T-helper 1 cell treated with Interleukin-12 subunit alpha and Interleukin-12 subunit beta and Interleukin-4 antibody, amounts not matched to agents 30 ng/mL and 1 ng/mL, for 36 hours (primary cell): ENCODE data around the gene NBPF26. TPM values are rescaled to one million over a fixed set of nuclear protein-coding genes. Genes with fewer than 3 reads are reported as not detected.
"Not testable (repeated sequence)": the region's sequence is repeated elsewhere in the genome, so short reads cannot be mapped to it uniquely, and the experiment has no call there.

ENCODE experiments used
- intact Hi-C: fragments of 100-400 bp; cut with micrococcal nuclease; formaldehyde crosslinking; loops from one replicate; pipeline ENCODE4 v1.15.1; 2024
- total RNA-seq: library from RNA; stranded (reverse); gene quantifications from 2 replicates; pipeline ENCODE4 v1.2.3, GENCODE V29; 2022

NBPF26 gene
- total RNA-seq, result 9.3 and 10.7 TPM in 2 replicates

DNA sequence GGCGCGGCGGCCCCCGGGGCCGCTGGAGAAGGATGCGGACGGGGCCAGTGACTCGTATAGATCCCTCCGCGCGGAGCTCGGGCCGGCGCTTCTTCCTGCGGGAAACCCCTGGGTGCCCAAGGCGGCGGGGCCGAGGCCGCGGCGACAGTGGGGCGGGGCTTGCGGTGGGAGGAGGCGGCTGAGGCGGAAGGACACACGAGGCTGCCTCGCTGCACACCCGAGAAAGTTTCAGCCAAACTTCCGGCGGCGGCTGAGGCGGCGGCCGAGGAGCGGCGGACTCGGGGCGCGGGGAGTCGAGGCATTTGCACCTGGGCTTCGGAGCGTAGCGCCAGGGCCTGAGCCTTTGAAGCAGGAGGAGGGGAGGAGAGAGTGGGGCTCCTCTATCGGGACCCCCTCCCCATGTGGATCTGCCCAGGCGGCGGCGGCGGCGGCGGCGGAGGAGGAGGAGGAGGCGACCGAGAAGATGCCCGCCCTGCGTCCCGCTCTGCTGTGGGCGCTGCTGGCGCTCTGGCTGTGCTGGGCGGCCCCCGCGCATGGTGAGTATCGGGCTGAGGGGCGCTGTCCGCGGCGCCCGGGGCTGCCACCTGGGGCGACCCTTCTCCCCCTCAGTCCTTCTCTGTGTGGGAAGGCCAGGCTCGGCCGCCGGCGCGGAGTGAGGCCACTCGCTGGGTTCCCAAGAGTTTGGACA is at the start of gene NBPF26:
NBPF26 (plus strand) TSS at position 231 of the 688 bp plus-strand sequence.
- intact Hi-C loops, result not testable (repeated sequence)

DNA sequence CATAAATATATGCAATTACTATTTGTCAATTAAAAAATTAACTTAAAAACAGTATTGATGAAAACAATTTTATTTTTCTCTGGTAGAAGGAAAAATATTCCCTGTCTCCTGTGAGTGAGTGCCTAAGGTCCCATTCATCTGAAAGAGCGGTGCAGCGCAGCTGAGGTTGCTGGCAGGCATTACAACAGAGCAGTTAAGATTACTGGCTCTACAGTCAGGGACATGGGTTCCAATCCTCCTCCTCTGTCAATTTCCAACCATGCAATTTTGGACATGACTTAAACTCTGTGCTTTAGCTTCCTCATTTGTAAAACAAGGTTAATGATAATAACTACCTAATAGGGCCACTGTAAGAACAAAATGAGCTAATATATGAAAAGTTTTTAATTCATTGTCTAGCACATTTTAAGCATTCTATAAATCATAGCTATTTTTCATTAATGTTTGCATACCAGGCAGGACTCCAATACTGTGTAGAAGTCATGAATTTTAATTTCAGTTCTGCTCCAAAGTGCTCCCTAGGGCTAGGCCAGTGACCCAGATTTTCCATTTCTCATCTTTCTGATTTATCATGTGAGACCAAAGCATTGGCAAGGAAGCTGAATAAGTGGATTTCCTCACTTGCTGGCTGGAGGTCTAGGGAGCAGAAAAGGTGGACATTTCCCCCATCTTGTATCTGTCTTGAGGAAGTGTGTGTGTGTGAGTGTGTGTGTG is 43.5 kb upstream of the NBPF26 start:
- intact Hi-C loops, result not testable (repeated sequence)

DNA sequence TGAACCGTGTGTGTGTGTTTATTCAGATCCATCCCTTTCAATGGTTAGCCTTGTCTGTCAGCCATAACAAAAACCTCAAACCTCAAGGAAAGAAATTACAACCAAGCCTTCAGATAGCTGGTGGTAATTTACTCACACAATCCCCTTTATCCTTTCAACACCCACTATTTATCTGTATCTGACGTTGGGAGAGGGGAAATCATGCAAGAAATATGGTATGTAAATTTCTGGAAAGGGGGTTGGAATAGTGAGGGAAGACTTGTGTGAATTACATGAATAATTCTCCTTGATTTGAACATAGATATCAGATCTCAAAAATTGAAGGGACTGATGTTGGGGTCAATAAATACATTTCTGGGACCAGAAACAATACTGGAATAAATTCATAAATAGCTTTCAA is 42.8 kb upstream of the NBPF26 start:
- intact Hi-C loops, result not testable (repeated sequence)

DNA sequence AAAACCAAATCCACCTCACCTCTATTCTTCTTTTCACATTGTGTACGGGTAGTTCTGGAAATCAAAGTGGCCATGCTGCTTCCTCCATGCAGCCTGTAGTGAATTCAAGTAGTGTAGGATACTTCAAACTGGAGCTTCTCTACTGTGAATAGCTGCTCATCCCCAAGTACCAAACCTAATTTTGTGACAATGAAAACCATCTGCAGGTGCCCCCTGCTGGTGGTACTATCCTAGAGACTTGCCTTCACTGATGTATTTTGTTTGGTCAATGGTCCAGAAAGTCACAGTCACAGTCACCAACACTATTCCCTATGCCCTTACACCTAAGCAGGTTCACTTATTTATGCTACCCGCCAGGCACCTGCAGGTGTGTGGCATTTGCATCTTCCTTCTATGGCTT is 39.3 kb upstream of the NBPF26 start:
- intact Hi-C loops, result not testable (repeated sequence)

DNA sequence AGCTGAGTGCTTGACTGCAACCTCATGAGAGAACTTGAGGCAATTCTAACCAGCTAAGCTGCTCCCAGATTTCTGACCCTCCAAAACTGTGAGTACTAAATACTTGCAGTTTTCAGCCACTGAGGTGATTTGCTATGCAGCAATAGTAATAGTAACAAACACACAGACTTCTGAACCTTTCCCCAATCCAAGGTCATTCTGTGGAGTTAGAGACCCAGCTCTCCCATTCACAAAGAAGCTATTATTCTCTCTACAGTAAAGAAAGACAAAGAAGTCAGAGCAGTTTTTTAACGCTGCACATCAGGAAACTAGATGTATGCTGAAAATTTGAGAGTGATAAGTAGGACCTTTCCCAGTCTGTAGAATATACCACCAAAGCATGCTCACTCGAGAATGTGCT is 38.1 kb upstream of the NBPF26 start:
- intact Hi-C loops, result not testable (repeated sequence)

DNA sequence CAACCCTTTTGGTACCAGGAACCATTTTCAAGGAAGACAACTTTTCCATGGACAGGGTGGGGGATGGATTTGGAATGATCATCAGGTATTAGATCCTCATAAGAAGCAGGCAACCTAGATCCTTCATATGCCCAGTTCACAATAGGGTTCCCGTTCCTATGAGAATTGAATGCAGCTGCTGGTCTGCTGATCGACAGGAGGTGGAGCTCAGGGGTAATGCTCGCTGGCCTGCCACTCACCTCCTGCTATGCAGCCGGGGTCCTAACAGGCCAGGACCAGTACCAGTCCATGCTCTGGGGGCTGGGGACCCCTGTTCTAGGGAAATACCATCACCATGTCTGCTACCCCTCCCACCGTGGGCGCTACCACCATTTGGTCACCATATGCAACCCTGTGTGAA is 36.5 kb upstream of the NBPF26 start:
- intact Hi-C loops, result not testable (repeated sequence)

DNA sequence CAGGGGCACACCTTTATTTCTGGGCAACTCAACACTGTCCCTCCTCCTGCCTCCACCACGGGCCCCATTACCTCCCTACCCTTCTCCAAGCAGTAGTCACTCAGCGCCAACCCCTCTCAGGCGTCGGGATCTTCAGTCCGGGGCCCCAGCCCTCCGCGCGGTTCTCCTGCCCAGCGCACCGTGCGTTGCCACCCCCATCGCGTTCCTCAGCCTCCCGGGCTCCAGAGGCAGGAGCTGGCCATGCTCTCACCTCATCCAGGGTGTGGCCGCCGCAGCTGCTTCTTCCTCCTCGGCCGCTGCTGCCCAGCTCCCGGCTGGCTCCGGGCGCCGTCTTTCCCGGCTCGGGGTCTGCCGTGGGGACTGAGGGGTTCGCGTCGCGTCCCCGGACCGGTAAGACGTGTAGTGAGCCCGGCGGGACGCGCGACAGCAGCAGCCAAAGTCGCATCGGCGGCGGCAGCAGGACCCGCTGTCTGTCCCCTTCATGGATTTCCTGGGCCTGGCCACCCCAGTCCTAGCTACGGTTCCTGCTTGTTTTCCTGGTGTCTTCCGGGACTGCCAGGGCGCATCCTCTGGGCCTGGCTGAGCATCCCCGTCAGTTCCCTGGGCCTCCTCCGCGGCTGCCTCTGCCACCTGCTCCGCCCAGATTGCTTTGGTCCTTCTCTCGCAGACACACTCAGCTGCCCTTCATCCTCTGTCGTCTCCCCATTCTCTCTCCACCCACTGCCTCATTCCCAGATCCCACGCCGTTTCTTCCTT is 22.8 kb upstream of the NBPF26 start:
- intact Hi-C loops, result not testable (repeated sequence)

DNA sequence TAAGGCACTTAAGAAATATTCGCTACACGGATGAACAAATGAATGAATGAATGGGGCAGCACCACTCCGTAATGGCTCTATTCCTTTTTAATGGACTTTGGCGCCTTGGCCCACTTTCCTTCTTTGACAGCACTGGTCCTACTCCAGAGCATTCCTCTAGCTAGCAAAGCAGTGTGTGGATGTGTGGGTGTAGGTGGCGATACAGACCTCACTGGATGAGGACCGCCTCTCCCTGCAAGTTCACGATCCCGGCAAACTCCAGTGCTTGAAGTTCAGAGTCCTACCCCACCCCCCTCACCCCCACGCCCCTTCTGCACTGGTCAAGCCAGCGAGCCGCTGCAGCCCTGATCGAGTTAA is 409 bp upstream of the NBPF26 start:
- intact Hi-C loops, result not testable (repeated sequence)

DNA sequence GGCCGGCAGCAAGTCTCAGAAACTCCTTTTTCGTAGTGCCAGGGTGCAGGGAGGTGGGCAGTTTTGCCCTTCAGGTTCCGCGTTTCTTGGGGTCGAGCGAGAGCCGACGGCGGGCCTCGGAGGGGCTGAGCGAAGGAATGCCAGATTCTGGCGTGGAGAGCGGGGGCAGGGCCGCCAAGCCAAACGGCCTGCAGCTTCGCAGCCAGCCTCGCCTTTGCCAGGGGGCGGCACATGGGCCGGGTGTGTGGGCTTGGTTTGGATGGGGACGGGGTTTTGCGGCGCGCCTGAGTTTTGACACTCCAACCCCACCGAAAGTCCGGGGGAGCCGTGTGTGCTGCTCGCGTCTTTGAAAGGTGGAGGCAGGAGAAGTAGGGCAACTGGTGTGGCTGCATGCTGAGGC is 762 bp downstream of the NBPF26 start:
- intact Hi-C loops, result not testable (repeated sequence)

DNA sequence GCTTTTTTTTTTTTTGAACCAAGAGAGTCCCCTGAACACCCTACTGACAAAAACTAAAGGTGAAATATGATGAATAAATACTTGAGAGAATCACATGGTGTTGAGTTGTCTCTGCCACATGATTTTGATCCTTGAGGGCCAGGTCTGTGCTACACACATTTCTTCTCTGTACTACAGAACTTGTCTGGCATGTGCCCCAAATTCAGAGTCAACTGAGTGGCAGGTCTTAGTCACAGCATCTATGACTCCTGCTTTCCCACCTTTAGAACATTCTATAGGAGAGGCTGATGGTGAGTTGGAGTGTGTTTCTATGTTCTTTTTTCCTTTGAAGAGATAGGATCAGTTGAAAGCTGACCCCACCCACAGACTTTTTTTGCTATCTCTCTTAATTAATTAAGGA is 5.1 kb downstream of the NBPF26 start:
- intact Hi-C loops, result not testable (repeated sequence)

DNA sequence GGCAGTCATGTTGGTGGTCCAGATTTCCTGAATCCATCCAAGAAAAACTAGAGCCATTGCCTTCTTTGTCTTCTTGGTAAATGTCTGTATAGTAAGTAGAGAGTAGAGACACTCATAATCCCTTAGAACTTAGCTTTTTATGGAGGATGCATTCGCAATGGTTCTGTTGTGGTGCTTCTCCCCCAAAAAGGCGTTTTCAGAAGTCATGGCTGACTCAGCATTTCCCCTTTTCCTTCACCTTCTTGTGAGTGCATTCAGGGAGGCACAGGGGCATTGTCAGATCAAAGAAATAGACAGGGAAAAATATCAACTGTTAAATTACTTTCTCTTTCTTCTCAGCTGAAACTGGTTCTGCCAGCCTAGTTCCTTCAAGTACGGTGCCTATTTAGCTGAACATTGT is 45.3 kb downstream of the NBPF26 start:
- intact Hi-C loops, result not testable (repeated sequence)

DNA sequence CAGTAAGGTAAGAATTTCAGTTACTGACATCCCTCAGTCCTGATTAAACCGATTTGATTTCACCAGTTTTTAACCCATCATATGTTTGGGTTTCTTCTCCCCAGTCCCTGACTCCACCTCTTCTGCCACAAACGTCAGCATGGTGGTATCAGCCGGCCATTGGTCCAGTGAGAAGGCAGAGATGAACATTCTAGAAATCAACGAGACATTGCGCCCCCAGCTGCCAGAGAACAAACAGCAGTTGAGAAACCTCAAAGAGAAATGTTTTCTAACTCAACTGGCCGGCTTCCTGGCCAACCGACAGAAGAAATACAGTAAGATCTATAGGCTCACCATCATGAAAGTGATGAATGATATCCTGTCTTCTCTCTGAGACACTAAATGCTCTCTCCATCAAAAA is 81.7 kb downstream of the NBPF26 start:
- intact Hi-C loops, result not testable (repeated sequence)

DNA sequence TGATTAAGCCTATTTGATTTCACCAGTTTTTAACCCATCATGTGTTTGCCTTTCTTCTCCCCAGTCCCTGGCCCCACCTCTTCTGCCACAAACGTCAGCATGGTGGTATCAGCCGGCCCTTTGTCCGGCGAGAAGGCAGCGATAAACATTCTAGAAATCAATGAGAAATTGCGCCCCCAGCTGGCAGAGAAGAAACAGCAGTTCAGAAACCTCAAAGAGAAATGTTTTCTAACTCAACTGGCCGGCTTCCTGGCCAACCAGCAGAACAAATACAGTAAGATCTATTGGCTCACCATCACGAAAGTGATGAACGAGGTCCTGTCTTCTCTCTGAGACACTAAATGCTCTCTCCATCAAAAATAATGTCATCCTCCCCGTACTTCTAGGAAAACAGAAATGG is 88.1 kb downstream of the NBPF26 start:
- intact Hi-C loops, result not testable (repeated sequence)

DNA sequence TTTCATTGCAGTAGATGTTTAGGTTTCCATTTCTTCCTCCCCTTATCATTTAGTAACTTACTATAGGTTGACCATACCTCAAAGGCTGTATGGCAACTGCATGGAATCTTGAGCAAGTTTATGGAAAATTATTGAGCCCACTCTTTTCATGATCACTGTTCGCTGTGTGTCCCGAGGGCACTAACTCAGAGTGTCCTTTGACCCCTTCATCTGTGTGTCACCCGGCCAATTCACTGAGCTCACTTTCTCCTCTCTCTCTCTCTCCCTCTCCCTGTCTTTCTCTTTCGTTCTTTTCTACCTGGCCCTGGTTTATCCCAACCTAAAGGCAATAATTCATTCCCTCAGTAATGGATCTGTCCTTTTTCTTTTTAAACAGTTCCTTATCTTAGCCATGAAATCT is 101.3 kb downstream of the NBPF26 start:
- intact Hi-C loops, result not testable (repeated sequence)

DNA sequence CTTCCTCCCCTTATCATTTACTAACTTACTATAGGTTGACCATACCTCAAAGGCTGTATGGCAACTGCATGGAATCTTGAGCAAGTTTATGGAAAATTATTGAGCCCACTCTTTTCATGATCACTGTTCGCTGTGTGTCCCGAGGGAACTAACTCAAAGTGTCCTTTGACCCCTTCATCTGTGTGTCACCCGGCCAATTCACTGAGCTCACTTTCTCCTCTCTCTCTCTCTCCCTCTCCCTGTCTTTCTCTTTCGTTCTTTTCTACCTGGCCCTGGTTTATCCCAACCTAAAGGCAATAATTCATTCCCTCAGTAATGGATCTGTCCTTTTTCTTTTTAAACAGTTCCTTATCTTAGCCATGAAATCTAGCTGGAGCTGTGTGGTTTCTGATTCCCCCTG is 102.9 kb downstream of the NBPF26 start:
- intact Hi-C loops, result not testable (repeated sequence)

DNA sequence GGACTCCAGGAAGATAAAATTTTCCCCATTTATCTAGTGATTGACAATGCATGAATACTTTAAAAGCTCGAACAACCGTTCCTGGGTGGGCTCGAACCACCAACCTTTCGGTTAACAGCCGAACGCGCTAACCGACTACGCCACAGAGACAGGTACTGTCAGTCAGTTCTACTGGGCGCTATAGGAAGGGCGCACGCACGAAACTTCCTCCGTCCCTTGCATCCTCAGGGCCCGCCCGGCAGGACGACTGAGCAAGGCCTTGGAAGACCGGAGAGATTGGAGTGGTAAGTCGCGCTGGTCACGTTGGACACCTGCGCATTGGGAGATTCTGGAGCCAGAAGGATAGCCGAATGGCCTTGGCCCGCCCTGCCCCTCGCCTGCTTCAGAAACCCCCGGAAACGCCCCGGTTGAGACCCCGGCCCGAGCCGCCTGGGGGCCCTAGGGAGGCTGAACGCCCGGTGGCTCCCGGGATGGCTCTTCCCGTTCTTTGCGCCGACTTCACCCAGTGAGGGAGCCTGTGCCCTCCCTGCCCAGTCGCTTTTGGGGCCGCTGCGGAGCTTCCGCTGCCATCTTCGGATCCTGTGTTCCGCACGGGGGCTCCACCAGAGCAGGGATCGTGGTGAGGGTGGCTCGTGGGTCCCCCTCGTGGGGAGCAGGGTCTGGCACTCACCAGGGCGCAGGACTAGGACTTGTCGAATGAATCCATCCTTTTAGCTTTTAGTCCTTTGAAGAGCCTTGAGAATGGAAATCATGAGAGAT is 120.6 kb downstream of the NBPF26 start:
- intact Hi-C loops, result not testable (repeated sequence)

DNA sequence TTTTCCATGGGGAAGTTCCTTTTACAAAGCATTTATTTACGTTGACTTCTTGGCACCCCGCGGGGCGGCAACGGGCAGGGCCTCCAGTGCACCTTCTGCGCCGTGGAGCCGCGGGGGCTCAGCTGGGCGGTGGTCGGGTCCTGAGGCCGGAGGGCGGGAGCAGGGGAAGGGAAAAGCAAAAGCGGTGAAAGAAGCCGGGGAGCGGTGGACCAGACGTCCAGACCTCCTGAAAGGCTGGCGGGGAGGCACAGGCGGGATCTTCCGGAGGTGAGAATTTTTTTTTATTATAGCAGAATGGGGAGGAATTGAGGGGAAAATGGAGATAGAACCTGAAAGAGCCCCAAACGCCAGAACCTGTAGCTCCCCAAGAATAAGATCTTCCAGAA is 121.2 kb downstream of the NBPF26 start:
- intact Hi-C loops, result not testable (repeated sequence)

DNA sequence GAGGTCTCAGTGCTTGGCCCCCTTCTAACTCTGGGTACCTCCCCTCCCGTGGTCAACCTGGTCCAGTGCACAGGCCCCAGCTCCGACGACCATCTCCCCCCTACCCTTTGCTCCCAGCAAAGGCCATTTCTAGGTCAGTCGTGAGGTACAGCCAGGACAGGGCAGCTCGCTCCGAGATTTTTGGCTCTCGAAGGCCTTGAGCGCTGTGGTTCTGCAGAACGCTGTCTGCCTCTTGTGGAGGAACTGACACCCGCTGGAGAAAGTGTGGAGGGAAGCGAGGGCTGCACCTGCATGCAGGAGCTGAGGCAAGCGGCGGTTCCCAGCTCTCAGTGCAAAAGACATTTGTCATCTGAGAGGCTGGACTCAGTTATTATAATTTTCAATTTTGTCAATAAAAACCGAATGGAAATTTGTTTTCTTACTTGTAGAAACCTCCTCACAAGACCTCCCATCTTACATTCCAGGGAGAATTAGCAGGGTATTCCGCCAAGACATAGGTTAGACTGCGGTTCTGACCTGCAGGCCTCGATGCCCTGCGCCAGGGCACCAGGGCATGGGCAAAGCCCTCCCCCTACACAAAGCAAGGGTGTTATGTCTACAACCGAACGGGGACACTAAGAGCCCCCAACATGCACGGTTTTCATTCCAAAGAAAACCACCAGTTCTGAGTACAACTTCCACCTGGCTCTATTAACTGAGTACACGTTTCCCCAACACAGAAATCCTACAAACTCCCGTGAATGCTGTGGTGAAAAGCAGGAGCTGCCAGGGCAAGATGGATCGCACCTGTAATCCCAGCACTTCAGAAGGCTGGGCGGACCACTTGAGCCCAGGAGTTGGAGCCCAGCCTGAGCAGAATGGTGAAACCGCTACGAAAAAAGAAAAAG is 125.9 kb downstream of the NBPF26 start:
- intact Hi-C loops, result not testable (repeated sequence)

DNA sequence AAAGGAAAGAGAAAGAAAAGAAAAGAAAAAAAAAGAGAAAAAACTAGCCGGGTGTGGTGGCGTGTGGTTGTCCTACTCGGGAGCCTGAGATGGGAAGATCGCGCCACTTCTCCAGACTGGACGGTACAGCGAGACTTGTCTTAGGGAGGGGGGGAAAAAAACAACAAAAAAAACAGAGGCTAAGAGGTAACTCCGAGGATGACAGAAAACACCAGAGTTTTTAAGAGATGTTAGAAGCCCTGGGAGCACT is 126.5 kb downstream of the NBPF26 start:
- intact Hi-C loops, result not testable (repeated sequence)

DNA sequence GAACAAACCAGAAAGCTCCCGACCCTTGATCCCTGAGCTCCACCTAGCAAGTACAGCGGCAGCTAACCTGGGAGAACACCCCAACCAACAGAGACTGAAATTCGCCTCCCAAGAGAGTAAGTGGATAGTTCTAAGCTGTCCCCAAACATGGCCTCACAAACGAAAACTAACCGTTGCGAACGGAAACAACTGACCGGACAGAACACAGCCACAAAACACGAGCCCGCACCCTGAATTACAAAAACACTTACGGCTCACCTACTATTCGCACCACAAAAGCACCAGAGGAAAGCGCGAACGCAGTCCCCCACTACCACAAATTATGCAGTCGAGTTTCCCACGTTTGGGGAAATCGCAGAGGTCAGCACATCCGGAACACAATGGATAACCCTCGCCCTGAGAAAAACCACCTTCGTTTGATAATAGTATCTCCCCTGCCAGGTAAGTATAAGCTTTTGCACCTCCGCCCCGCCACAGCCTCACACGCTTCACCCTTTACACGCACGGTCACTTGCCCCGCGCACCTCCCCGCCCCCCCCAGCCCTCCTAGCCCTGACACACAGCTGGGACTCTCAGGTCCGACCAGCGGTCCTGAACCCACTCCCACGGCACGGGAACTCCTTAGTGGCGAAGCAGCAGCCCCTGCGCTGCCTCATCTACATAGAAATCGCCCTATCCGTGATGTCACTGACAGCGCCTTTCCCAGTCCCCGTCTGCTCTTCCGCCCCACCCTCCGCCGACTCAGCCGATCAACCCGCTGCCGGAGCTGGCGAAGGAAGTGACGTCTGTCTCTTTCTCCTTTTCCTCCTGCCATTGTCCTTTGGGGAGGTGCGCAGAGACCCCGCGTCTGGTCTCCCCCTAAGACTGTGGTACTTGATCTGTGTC is 127.0 kb downstream of the NBPF26 start:
- intact Hi-C loops, result not testable (repeated sequence)
